ENCODE measurements around the gene RSU1.

GRCh38 chr10:16602104-16602775 lies 215.0 kb downstream of the RSU1 start:
- TF ChIP-seq CTCF (IDR thresholded peaks at IDR 0.05; ENCODE audit: extremely low read depth in 1 of 2, insufficient read depth in 1 of 2, low read depth in 1 of 2, low read length in 2 of 2) = no peak
- TF ChIP-seq FOS (IDR thresholded peaks at IDR 0.05; ENCODE audit: borderline replicate concordance, insufficient read depth, low read length) = no peak
- no peak for TF ChIP-seq MAX (IDR thresholded peaks at IDR 0.05; ENCODE audit: insufficient read depth, insufficient read length)
- no peak for TF ChIP-seq EZH2 (IDR thresholded peaks at IDR 0.05; ENCODE audit: borderline replicate concordance, low read depth, low read length, severe bottlenecking)
- no peak for TF ChIP-seq JUN (IDR thresholded peaks at IDR 0.05; ENCODE audit: borderline replicate concordance, insufficient read depth, insufficient read length, low read depth)
